KBM-7 (cell line): ENCODE results near the gene SMCO3.
"Not testable (repeated sequence)": the region's sequence is repeated elsewhere in the genome, so short reads cannot be mapped to it uniquely, and the experiment has no call there.

Experiments
- DNase-seq: peaks from one replicate; pipeline ENCODE4 v3.0.0-alpha.2; 2015
- in situ Hi-C: fragments of 300-500 bp; cut with MboI; formaldehyde crosslinking; loops from 2 replicates; pipeline ENCODE4 v1.14.3; 2020; ENCODE audit warnings: low sequenced_read_pairs, low pct_unique_long_range_greater_than_20kb, mixed read lengths

Gene SMCO3

DNA sequence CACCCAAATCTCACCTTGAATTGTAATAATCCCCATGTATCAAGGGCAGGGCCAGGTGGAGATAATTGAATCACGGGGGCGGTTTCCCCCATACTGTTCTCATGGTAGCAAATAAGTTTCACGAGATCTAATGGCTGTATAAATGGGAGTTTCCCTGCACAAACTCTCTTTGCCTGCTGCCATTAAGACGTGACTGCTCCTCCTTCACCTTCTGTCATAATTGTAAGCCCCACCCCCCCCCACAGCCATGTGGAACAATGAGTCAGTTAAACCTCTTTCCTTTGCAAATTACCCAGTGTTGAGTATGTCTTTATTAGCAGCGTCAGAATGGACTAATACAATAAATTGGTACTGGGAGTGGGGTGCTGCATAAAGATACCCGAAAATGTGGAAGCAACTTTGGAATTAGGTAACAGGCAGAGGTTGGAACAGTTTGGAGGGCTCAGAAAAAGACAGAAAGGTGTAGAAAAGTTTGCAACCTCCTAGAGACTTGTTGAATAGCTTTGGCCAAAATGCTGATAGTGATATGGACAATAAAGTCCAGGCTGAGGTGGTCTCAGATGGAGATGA, 54.2 kb downstream of the SMCO3 start:
- in situ Hi-C loops, DNase-seq: not testable (repeated sequence)

DNA sequence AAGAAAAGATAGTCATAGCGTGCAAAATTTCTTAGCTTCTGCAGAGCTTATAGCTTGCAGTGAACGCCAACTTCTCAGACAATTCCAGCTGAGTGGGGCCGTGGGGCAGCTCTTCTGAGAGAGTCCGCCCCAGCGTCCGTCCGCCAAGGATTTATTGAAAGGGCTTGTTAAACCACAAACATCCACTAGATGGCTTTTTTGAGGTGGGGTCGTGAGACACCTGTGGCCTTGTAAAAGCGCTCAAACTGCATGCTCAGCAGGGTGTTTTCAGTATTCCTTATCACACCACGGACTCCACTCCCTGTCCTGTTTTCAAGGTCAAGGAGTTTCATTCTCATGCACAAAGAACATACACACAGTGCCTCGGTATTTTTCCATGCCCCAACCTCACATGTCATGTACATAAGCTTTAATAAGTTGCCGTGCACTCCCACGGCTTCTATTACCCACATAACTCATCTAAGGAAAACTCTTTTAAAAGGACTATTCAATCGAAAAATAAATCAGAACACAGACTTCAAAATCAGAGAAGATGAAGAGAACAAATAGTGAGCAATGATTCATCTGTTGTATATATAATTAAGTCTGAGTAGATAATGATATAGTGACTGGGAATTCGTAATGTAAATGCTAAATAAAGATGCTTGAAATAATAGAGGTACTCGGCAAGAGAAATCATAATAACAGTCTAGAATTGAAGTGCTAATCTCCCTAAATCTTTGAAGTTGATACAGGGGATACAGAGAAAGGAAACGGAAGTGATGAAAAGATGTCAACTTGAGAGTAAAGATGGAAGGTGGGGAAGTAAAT, 57.4 kb downstream of the SMCO3 start:
- in situ Hi-C loops: no loop called here
- peak; percentile 35 for DNase-seq
